ENCODE data around the gene FAM111B.

The FAM111B gene

DNA sequence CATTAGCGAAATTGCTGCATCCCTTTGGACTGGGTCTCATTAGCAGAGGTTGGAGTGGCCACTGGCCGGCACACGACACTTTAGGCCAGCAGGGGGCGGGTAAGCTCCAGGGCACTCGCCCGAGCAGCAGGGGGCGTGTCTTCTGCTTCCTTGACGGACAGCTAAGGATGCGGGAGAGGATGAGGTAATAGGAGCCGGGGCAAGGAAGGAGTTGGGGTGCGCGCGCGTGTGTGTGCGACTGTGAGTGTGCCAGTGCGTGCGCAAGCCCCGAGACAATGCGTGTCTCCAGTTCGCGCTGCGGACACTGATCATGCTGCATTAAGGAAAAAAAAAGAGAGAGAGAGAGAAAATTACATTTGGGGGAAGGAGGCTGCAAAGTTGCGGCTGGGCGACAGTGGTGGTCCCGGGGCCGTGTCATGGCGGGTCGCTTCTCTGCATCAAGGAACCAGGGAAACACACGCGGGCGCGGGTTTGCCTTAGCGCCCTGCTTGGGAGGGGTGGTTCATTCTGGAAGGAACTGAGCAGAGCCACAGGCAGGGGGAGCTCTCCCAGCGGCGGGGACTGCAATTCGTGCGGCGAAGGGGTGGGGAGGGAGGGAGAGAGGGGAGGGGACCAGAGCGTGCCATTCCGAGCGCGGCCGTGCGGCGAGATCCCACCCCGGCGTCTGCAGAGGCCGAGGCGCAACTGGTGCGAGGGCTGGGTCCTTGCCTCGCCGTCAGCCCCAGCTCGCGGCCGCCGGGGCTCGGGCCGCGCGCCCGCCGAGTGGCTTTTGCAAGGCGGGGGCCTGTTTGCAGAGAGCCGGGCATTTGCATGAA, 64.7 kb downstream of the FAM111B start, which contains the start of gene DTX4 (continued):
- TF ChIP-seq, protein P1, sequence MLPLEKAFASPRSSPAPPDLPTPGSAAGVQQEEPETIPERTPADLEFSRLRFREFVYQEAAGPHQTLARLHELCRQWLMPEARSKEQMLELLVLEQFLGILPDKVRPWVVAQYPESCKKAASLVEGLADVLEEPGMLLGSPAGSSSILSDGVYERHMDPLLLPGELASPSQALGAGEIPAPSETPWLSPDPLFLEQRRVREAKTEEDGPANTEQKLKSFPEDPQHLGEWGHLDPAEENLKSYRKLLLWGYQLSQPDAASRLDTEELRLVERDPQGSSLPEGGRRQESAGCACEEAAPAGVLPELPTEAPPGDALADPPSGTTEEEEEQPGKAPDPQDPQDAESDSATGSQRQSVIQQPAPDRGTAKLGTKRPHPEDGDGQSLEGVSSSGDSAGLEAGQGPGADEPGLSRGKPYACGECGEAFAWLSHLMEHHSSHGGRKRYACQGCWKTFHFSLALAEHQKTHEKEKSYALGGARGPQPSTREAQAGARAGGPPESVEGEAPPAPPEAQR (tag by site-specific recombination; IDR thresholded peaks at IDR 0.05) = no peak
- TF ChIP-seq ZBTB17 (tag by site-specific recombination; IDR thresholded peaks at IDR 0.05) (peak; percentile 61; the same call in 1 of the 2 replicates), ELK4 (IDR thresholded peaks at IDR 0.05; ENCODE audit: borderline replicate concordance, low read depth, low read length) (no peak), GFI1B (tag by site-specific recombination; IDR thresholded peaks at IDR 0.05) (no peak), ZNF157 (tag by site-specific recombination; IDR thresholded peaks at IDR 0.05) (no peak), MZF1 (tag by site-specific recombination; IDR thresholded peaks at IDR 0.05; ENCODE audit: borderline replicate concordance) (no peak), ZNF239 (tag by site-specific recombination; IDR thresholded peaks at IDR 0.05) (no peak), ZNF791 (tag by site-specific recombination; IDR thresholded peaks at IDR 0.05) (no peak), ZNF558 (tag by site-specific recombination; IDR thresholded peaks at IDR 0.05) (0 out of 2 replicates have a peak, but pooled peaks have one; percentile 44), ZNF654 (tag by site-specific recombination; IDR thresholded peaks at IDR 0.05; ENCODE audit: low read depth) (peak; percentile 81), ZNF341 (tag by site-specific recombination; IDR thresholded peaks at IDR 0.05; ENCODE audit: low read depth) (peak; percentile 68), ZNF677 (tag by site-specific recombination; IDR thresholded peaks at IDR 0.05) (no peak), YY2 (tag by site-specific recombination; IDR thresholded peaks at IDR 0.05) (peak; percentile 60), ZNF600 (tag by site-specific recombination; IDR thresholded peaks at IDR 0.05) (peak; percentile 62), ZNF366 (tag by site-specific recombination; conservative IDR thresholded peaks at IDR 0.05) (peak; percentile 40; the same call in 1 of the 2 replicates), ZBTB7A (tag by site-specific recombination; IDR thresholded peaks at IDR 0.05; ENCODE audit: low read depth) (0 out of 2 replicates have a peak, but pooled peaks have one; percentile 37), ZNF169 (tag by site-specific recombination; IDR thresholded peaks at IDR 0.05) (no peak), ZNF202 (tag by site-specific recombination; IDR thresholded peaks at IDR 0.05; ENCODE audit: borderline replicate concordance) (no peak), KLF8 (tag by site-specific recombination; IDR thresholded peaks at IDR 0.05) (peak; percentile 60; the same call in 1 of the 2 replicates), KLF7 (tag by site-specific recombination; IDR thresholded peaks at IDR 0.05; ENCODE audit: borderline replicate concordance) (0 out of 2 replicates have a peak, but pooled peaks have one; percentile 11), ZNF2 (tag by site-specific recombination; IDR thresholded peaks at IDR 0.05) (peak; percentile 81; the same call in 1 of the 2 replicates), ZNF174 (tag by site-specific recombination; IDR thresholded peaks at IDR 0.05) (no peak), ZSCAN4 (tag by site-specific recombination; IDR thresholded peaks at IDR 0.05) (peak; percentile 63), ZNF248 (tag by site-specific recombination; IDR thresholded peaks at IDR 0.05) (no peak), ZNF23 (tag by site-specific recombination; IDR thresholded peaks at IDR 0.05; ENCODE audit: borderline replicate concordance) (no peak), HOXA7 (CRISPR knock-in tag; IDR thresholded peaks at IDR 0.05; ENCODE audit: borderline replicate concordance) (no peak), KLF10 (tag by site-specific recombination; IDR thresholded peaks at IDR 0.05) (no peak), KLF9 (tag by site-specific recombination; IDR thresholded peaks at IDR 0.05; ENCODE audit: low read depth) (peak; percentile 86), HOXD13 (CRISPR knock-in tag; IDR thresholded peaks at IDR 0.05; ENCODE audit: borderline replicate concordance) (no peak)
- TF ChIP-seq, protein P2, sequence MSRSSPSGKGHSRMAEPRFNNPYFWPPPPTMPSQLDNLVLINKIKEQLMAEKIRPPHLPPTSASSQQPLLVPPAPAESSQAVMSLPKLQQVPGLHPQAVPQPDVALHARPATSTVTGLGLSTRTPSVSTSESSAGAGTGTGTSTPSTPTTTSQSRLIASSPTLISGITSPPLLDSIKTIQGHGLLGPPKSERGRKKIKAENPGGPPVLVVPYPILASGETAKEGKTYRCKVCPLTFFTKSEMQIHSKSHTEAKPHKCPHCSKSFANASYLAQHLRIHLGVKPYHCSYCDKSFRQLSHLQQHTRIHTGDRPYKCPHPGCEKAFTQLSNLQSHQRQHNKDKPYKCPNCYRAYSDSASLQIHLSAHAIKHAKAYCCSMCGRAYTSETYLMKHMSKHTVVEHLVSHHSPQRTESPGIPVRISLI (tag by site-specific recombination; IDR thresholded peaks at IDR 0.05) = no peak
- TF ChIP-seq, protein P3, sequence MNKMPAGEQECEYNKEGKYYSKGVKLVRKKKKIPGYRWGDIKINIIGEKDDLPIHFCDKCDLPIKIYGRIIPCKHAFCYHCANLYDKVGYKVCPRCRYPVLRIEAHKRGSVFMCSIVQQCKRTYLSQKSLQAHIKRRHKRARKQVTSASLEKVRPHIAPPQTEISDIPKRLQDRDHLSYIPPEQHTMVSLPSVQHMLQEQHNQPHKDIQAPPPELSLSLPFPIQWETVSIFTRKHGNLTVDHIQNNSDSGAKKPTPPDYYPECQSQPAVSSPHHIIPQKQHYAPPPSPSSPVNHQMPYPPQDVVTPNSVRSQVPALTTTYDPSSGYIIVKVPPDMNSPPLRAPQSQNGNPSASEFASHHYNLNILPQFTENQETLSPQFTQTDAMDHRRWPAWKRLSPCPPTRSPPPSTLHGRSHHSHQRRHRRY (tag by site-specific recombination; IDR thresholded peaks at IDR 0.05) = no peak
- TF ChIP-seq, protein P4, sequence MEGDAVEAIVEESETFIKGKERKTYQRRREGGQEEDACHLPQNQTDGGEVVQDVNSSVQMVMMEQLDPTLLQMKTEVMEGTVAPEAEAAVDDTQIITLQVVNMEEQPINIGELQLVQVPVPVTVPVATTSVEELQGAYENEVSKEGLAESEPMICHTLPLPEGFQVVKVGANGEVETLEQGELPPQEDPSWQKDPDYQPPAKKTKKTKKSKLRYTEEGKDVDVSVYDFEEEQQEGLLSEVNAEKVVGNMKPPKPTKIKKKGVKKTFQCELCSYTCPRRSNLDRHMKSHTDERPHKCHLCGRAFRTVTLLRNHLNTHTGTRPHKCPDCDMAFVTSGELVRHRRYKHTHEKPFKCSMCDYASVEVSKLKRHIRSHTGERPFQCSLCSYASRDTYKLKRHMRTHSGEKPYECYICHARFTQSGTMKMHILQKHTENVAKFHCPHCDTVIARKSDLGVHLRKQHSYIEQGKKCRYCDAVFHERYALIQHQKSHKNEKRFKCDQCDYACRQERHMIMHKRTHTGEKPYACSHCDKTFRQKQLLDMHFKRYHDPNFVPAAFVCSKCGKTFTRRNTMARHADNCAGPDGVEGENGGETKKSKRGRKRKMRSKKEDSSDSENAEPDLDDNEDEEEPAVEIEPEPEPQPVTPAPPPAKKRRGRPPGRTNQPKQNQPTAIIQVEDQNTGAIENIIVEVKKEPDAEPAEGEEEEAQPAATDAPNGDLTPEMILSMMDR (tag by site-specific recombination; IDR thresholded peaks at IDR 0.05) = peak; percentile 90

Measured in HEK293 (cell line).